ENCODE measurements around the gene RIPPLY1.

GRCh38 chrX:106912864-106913263, 9.7 kb upstream of the RIPPLY1 start:
- no peak for TF ChIP-seq CTCF (IDR thresholded peaks at IDR 0.05; ENCODE audit: low read length)
- TF ChIP-seq EZH2 (optimal IDR thresholded peaks at IDR 0.05; ENCODE audit: low read depth, low read length): no peak

Data from MM.1S (cell line).